MM.1S (cell line): ENCODE measurements around the gene SF3B2.

Experiments used
- DNase-seq: peaks from one replicate; pipeline ENCODE4 v3.0.0-alpha.2; 2015
- H2AFZ ChIP-seq: fragments of 300-600 bp; sonication (generic); 2 replicates; pipeline ENCODE4 v1.6.0; 2016; ENCODE audit warnings: antibody characterized with exemption, low read length
- H3F3A ChIP-seq: fragments of 300-600 bp; sonication (generic); 2 replicates; pipeline ENCODE4 v1.6.1; 2016; ENCODE audit warnings: mild to moderate bottlenecking, antibody characterized with exemption, low read length, moderate library complexity, mixed read lengths; ENCODE audit not compliant: insufficient read depth
- H3K27ac ChIP-seq: fragments of 300-600 bp; sonication (generic); 2 replicates; pipeline ENCODE4 v1.5.1; 2016; ENCODE audit warnings: mild to moderate bottlenecking, low read length
- H3K27me3 ChIP-seq: fragments of 300-600 bp; sonication (generic); replicated peaks from 2 replicates; pipeline ENCODE4 v1.6.0; 2016; ENCODE audit warnings: low read length; ENCODE audit not compliant: insufficient read depth
- H3K36me3 ChIP-seq: fragments of 300-600 bp; sonication (generic); replicated peaks from 2 replicates; pipeline ENCODE4 v1.6.1; 2016; ENCODE audit warnings: mild to moderate bottlenecking, low read length, mixed read lengths; ENCODE audit not compliant: insufficient read depth
- H3K4me1 ChIP-seq: fragments of 300-600 bp; sonication (generic); 2 replicates; pipeline ENCODE4 v1.6.1; 2016; ENCODE audit warnings: low read length, mixed read lengths
- H3K4me2 ChIP-seq: fragments of 300-600 bp; sonication (generic); 2 replicates; pipeline ENCODE4 v1.6.0; 2016; ENCODE audit warnings: low read depth, low read length
- H3K4me3 ChIP-seq: fragments of 300-600 bp; sonication (generic); 2 replicates; pipeline ENCODE4 v1.5.1; 2016; ENCODE audit warnings: low read length, mixed read lengths
- H3K79me2 ChIP-seq: fragments of 300-600 bp; sonication (generic); 2 replicates; pipeline ENCODE4 v1.6.1; 2016; ENCODE audit warnings: mixed run types, low read length, mixed read lengths
- H3K9ac ChIP-seq: fragments of 300-600 bp; sonication (generic); 2 replicates; pipeline ENCODE4 v1.6.1; 2016; ENCODE audit warnings: low read length, mixed read lengths
- H3K9me2 ChIP-seq: fragments of 300-600 bp; sonication (generic); replicated peaks from 2 replicates; pipeline ENCODE4 v1.6.1; 2016; ENCODE audit warnings: mild to moderate bottlenecking, low read length, mixed read lengths; ENCODE audit not compliant: insufficient read depth
- H3K9me3 ChIP-seq: fragments of 300-600 bp; sonication (generic); replicated peaks from 2 replicates; pipeline ENCODE4 v1.6.1; 2016; ENCODE audit warnings: mild to moderate bottlenecking, low read length, mixed read lengths; ENCODE audit not compliant: insufficient read depth
- H4K20me1 ChIP-seq: fragments of 300-600 bp; sonication (generic); 2 replicates; pipeline ENCODE4 v1.6.1; 2016; ENCODE audit warnings: mild to moderate bottlenecking, low read length, moderate library complexity, mixed read lengths; ENCODE audit not compliant: insufficient read depth
- CTCF ChIP-seq: fragments of 300-600 bp; sonication (generic); IDR thresholded peaks from 2 replicates; pipeline ENCODE4 v1.5.1; 2016; ENCODE audit warnings: antibody characterized with exemption, low read length, mixed read lengths
- EZH2 ChIP-seq: fragments of 300-600 bp; sonication (generic); optimal IDR thresholded peaks from 2 replicates; pipeline ENCODE3; 2017; ENCODE audit warnings: low read depth, mild to moderate bottlenecking, antibody characterized with exemption, low read length, mixed read lengths
- EZH2phosphoT487 ChIP-seq: fragments of 300-600 bp; sonication (generic); IDR thresholded peaks from 2 replicates; pipeline ENCODE4 v1.6.1; 2018; ENCODE audit warnings: antibody characterized with exemption, low read length

SF3B2 gene

GRCh38 chr11:66106786-66107599 is 54.8 kb downstream of the SF3B2 start:
- no peaks in the 10 kb centered on the region for H3K9me3 ChIP-seq
- no peak overlapping the region for H3K27ac ChIP-seq
- no peak overlapping the region for H3K4me2 ChIP-seq
- H3K9me2 ChIP-seq = no peaks in the 10 kb centered on the region
- no peaks in the 10 kb centered on the region for H3K36me3 ChIP-seq
- no peak overlapping the region for H3K4me3 ChIP-seq
- no peaks in the 10 kb centered on the region for H3K27me3 ChIP-seq
- no peak overlapping the region for H3K9ac ChIP-seq
- H3F3A ChIP-seq = no peaks in the 10 kb centered on the region
- no peak for TF ChIP-seq EZH2
- TF ChIP-seq CTCF = no peak
- no peak for TF ChIP-seq EZH2phosphoT487
- H3K4me1 ChIP-seq = 0 out of 2 replicates have a peak, but pooled peaks cover under 1% of the 10 kb centered on the region
- no peaks in the 10 kb centered on the region; the same call in 1 of the 2 replicates for H4K20me1 ChIP-seq
- no peak overlapping the region for H2AFZ ChIP-seq
- H3K79me2 ChIP-seq = peaks cover 8% of the 10 kb centered on the region; the same call in 1 of the 2 replicates
- no peak for DNase-seq

GRCh38 chr11:66107600-66108510 is 55.7 kb downstream of the SF3B2 start:
- Histone ChIP-seq H3K9ac (no peak overlapping the region), H3K4me1 (peaks cover 10% of the 10 kb centered on the region), H2AFZ (no peak overlapping the region), H3K36me3 (no peaks in the 10 kb centered on the region), H3K9me3 (no peaks in the 10 kb centered on the region), H3F3A (no peaks in the 10 kb centered on the region), H3K9me2 (no peaks in the 10 kb centered on the region), H3K4me3 (no peak overlapping the region), H3K79me2 (peaks cover 8% of the 10 kb centered on the region; the same call in 1 of the 2 replicates), H3K27ac (no peak overlapping the region), H4K20me1 (no peaks in the 10 kb centered on the region; the same call in 1 of the 2 replicates), H3K4me2 (no peak overlapping the region), H3K27me3 (no peaks in the 10 kb centered on the region)
- no peak for TF ChIP-seq EZH2
- TF ChIP-seq CTCF = no peak
- TF ChIP-seq EZH2phosphoT487 = no peak
- DNase-seq = no peak

GRCh38 chr11:66109294-66109693 is 57.1 kb downstream of the SF3B2 start:
- Histone ChIP-seq H3K9me2 (no peaks in the 10 kb centered on the region), H3K79me2 (peaks cover 11% of the 10 kb centered on the region; the same call in 1 of the 2 replicates), H2AFZ (no peak overlapping the region), H3K36me3 (no peaks in the 10 kb centered on the region), H3K4me3 (no peak overlapping the region), H3K4me2 (no peak overlapping the region), H3K9ac (no peak overlapping the region), H3F3A (no peaks in the 10 kb centered on the region), H3K9me3 (no peaks in the 10 kb centered on the region), H3K4me1 (peaks cover 20% of the 10 kb centered on the region), H4K20me1 (no peaks in the 10 kb centered on the region; the same call in 1 of the 2 replicates), H3K27me3 (no peaks in the 10 kb centered on the region), H3K27ac (no peak overlapping the region)
- no peak for TF ChIP-seq EZH2
- no peak for TF ChIP-seq EZH2phosphoT487
- TF ChIP-seq CTCF = no peak
- no peak for DNase-seq
